ENCODE data around the gene MYOC. TPM values are rescaled to one million over a fixed set of nuclear protein-coding genes. Genes with fewer than 3 reads are reported as not detected.
A peak's percentile ranks its signal among the peaks of the same experiment; 100 is the strongest.

Gene MYOC
- total and polyA plus RNA-seq, 2 donors from 2014 or later: 0.66 TPM; not detected in 1

DNA sequence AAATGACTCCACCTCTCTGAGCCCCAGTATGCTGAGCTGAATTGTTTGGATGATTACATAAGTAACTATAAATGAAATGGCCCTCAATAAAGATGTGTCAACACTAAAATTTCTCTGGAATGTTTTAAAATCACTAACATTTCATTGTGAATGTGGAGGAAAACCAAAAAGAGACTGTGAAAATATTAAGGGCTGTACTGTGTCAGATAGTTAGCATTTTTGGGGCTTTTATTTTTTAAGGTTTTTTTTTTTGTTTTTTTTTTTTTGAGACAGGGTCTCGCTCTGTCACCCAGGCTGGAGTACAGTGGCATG, 6.3 kb downstream of the MYOC start:
- no peak overlapping the region for H3K27ac ChIP-seq (ENCODE audit: low read depth in 2 of 2, low read length in 2 of 2)
- H3K4me1 ChIP-seq (ENCODE audit: control insufficient read depth in 2 of 3, insufficient read depth in 2 of 3, low read depth in 1 of 3, low read length in 3 of 3): peaks cover 0 to 8% (median 0%) of the 10 kb centered on the region in 3 donors
- FAIRE-seq: no peak
- H3K9ac ChIP-seq (ENCODE audit: low read length in 3 of 3): no peak overlapping the region
- DNase-seq: no peak
- H3K36me3 ChIP-seq (ENCODE audit: control insufficient read depth in 2 of 3, insufficient read depth in 3 of 3, low read length in 3 of 3): no peaks in the 10 kb centered on the region
- H3K9me3 ChIP-seq (ENCODE audit: control insufficient read depth in 2 of 3, insufficient read depth in 1 of 3, low read length in 3 of 3): no peaks in the 10 kb centered on the region
- H3K27me3 ChIP-seq (ENCODE audit: control insufficient read depth, insufficient read depth, low read length): no peaks in the 10 kb centered on the region
- no peak overlapping the region for H3K4me3 ChIP-seq (ENCODE audit: low read length in 3 of 3)
- intact Hi-C loops (cut with DNase I): loop anchor here (10.0 kb wide), 1 partner anchor 339 kb away; no protein-coding TSS in a partner anchor
- TF ChIP-seq, protein P1, sequence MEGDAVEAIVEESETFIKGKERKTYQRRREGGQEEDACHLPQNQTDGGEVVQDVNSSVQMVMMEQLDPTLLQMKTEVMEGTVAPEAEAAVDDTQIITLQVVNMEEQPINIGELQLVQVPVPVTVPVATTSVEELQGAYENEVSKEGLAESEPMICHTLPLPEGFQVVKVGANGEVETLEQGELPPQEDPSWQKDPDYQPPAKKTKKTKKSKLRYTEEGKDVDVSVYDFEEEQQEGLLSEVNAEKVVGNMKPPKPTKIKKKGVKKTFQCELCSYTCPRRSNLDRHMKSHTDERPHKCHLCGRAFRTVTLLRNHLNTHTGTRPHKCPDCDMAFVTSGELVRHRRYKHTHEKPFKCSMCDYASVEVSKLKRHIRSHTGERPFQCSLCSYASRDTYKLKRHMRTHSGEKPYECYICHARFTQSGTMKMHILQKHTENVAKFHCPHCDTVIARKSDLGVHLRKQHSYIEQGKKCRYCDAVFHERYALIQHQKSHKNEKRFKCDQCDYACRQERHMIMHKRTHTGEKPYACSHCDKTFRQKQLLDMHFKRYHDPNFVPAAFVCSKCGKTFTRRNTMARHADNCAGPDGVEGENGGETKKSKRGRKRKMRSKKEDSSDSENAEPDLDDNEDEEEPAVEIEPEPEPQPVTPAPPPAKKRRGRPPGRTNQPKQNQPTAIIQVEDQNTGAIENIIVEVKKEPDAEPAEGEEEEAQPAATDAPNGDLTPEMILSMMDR (IDR thresholded peaks at IDR 0.05; ENCODE audit: borderline replicate concordance, extremely low read depth, insufficient read depth): no peak

DNA sequence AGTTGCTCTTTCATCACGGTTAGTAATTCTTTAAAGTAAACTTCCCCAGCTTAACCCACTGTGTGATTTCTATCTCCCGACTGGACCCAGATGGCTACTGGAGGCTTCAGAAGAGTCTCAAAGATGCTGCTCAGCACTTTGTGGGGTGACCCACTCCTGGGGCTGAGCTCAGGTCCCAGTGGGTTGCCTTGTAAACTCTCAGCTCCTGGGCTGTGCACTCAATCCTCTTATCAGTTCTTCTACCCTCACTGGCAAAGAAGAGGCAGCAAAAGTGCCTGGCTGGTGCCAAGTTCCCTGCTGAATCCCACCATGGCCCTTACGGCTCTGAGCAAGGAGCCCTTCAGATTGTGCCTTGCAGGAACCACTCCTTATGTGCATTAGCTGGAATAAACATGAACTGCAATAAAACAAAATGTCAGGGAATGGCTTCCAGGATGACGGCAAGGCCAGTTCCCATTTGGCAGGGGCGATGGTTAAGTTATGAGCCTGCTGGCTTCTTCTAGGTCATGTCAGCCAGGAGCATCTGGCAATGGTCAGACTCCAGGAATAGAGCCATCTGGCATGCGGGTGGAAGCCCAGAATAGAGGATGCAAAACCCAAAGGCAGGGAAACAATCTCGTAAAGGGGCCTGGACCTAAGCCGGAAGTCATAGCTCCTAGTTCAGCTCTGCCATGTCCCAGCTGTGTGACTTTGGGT, 6.8 kb downstream of the MYOC start:
- Histone ChIP-seq H3K4me3 (ENCODE audit: low read length in 3 of 3) (no peak overlapping the region), H3K9ac (ENCODE audit: low read length in 3 of 3) (no peak overlapping the region), H3K4me1 (ENCODE audit: control insufficient read depth in 2 of 3, insufficient read depth in 2 of 3, low read depth in 1 of 3, low read length in 3 of 3) (peaks cover 0 to 8% (median 0%) of the 10 kb centered on the region in 3 donors), H3K27me3 (ENCODE audit: control insufficient read depth, insufficient read depth, low read length) (no peaks in the 10 kb centered on the region), H3K9me3 (ENCODE audit: control insufficient read depth in 2 of 3, insufficient read depth in 1 of 3, low read length in 3 of 3) (no peaks in the 10 kb centered on the region), H3K36me3 (ENCODE audit: control insufficient read depth in 2 of 3, insufficient read depth in 3 of 3, low read length in 3 of 3) (no peaks in the 10 kb centered on the region), H3K27ac (ENCODE audit: low read depth in 2 of 2, low read length in 2 of 2) (no peak overlapping the region)
- peak in 1 of 5 donors; percentile 58 for DNase-seq
- TF ChIP-seq, protein P1 (IDR thresholded peaks at IDR 0.05; ENCODE audit: borderline replicate concordance, extremely low read depth, insufficient read depth): no peak
- FAIRE-seq: no peak
- intact Hi-C loops (cut with DNase I): loop anchor here (10.0 kb wide), 1 partner anchor 339 kb away; no protein-coding TSS in a partner anchor

DNA sequence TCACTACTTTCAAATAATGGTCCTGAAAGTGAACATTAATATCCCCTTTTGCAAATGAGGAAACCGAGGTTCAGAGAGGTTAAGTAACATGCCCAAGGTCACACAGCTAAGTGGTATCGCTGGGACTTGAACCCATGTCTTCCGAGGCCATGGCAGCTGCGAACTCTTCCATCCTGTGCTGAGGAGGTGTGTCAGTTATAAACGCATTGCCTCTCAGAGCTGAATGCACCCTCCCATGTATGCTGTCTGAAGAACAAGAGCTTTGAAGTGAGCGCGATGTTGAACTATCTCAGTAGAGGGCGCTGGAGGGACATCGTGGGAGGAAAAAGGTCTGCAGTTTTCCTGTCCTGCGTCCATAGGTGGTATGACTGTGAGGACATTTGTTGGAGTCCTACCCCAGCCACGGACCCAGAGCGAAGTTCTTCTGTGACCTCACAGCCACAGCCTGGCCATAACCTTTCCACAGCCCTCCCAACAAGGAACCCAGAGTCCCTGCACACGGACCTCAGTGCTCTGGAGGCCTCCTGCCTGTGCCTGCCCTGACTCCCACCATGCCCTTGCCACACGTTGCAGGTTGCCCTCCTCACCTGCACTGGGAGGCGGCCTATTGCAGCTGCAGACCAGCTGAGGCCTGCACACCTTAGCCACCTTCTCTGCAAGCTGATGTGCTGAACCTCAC, 7.5 kb downstream of the MYOC start:
- peaks cover 0 to 8% (median 0%) of the 10 kb centered on the region in 3 donors for H3K4me1 ChIP-seq (ENCODE audit: control insufficient read depth in 2 of 3, insufficient read depth in 2 of 3, low read depth in 1 of 3, low read length in 3 of 3)
- peak overlapping the region in 1 of 3 donors; percentile 22 for H3K9ac ChIP-seq (ENCODE audit: low read length in 3 of 3)
- no peaks in the 10 kb centered on the region for H3K27me3 ChIP-seq (ENCODE audit: control insufficient read depth, insufficient read depth, low read length)
- DNase-seq (peak; percentile 73 to 95 (median 88)), FAIRE-seq (no peak)
- TF ChIP-seq, protein P1 (IDR thresholded peaks at IDR 0.05; ENCODE audit: borderline replicate concordance, extremely low read depth, insufficient read depth): peak; percentile 76
- intact Hi-C loops (cut with DNase I): loop anchor here (10.0 kb wide), 1 partner anchor 340 kb away; no protein-coding TSS in a partner anchor
- H3K4me3 ChIP-seq (ENCODE audit: low read length in 3 of 3): peak overlapping the region in 1 of 3 donors; percentile 32
- no peak overlapping the region for H3K27ac ChIP-seq (ENCODE audit: low read depth in 2 of 2, low read length in 2 of 2)
- no peaks in the 10 kb centered on the region for H3K36me3 ChIP-seq (ENCODE audit: control insufficient read depth in 2 of 3, insufficient read depth in 3 of 3, low read length in 3 of 3)
- no peaks in the 10 kb centered on the region for H3K9me3 ChIP-seq (ENCODE audit: control insufficient read depth in 2 of 3, insufficient read depth in 1 of 3, low read length in 3 of 3)

All from kidney (tissue), 14 donors.